Activated CD4-positive, alpha-beta T cell treated with anti-CD3 and anti-CD28 coated beads for 24 hours (primary cell): ENCODE data around the gene ENOX2.
"Not testable (repeated sequence)": the region's sequence is repeated elsewhere in the genome, so short reads cannot be mapped to it uniquely, and the experiment has no call there.

Experiments
- DNase-seq, 2 donors: peaks; one replicate each; pipeline ENCODE4 v3.0.0-alpha.2; 2020; ENCODE audit warnings: low read depth in 2 of 2

The ENOX2 gene

DNA sequence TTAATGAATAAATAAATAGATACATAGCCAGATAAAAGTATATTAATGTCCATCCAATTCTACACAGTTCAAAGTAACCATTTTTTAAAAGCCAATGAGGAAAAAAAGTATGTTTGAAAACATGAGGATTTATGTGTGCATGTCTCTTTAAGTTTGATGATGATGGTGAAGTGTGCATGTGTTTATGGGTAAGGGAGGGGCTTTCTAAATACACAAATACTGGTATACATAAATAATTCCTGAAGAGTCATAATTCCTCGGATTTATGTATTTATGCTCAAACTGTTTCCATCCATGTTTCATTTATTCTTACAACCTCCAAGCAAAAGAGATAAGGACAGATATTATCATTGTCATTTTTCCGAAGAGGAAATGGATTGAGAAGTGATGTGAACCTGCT is 75.4 kb downstream of the ENOX2 start:
- no peak for DNase-seq

DNA sequence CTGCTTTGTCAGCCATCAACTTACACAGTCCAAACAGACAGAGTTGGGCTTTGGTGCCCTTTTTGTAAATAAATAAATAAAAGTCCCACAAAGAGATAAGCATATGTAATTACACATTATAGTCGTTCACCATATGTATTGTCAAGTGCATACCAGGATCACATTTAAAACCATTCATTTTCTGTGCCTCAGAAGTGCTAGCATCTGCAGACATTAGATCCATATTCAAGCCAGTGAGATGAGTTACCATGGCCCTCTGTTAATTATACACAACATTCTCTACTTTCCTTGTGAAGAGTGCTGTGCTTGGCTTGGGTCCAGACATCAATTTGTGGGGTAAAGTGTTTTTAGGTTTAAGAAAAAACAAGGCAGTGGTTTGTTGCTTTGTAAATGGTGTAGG is 76.8 kb downstream of the ENOX2 start:
- DNase-seq = no peak

DNA sequence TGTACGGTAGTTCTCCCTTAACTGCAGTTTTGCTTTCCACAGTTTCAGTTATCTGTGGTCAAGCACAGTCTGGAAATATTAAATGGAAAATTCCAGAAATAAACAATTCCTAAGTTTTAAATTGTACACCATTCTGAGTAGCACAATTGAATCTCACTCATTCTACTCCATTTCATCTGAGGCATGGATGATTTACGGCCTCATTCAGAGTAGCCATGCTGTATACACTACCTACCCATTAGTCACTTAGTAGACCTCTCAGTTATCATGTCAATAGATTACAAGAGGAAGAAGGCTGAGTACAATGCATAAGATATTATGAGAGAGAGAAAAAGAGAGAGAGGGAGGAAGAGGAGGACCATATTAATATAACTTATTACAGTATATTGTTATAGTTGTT is 77.5 kb downstream of the ENOX2 start:
- no peak for DNase-seq

DNA sequence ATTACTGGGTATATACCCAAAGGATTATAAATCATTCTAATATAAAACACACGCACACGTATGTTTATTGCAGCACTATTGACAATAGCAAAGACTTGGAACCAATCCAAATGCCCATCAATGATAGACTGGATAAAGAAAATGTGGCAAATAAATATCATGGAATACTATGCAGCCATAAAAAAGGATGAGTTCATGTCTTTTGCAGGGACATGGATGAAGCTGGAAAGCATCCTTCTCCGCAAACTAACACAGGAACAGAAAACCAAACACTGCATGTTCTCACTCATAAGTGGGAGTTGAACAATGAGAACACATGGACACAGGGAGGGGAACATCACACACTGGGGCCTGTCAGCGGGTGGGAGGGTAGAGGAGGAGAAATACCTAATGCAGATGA is 83.6 kb downstream of the ENOX2 start:
- DNase-seq = not testable (repeated sequence)

DNA sequence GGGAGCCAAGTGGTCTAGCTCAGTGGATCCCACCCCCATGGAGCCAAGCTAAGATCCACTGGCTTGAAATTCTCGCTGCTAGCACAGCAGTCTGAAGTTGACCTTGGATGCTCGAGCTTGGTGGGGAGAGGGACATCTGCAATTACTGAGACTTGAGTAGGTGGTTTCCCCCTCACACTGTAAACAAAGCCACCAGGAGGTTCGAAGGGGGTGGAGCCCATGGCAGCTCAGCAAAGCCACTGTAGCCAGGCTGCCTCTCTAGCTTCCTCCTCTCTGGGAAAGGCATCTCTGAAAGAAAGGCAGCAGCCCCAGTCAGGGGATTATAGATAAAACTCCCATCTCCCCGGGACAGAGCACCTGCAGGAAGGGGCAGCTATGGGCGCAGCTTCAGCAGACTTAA is 89.1 kb downstream of the ENOX2 start:
- not testable (repeated sequence) for DNase-seq

DNA sequence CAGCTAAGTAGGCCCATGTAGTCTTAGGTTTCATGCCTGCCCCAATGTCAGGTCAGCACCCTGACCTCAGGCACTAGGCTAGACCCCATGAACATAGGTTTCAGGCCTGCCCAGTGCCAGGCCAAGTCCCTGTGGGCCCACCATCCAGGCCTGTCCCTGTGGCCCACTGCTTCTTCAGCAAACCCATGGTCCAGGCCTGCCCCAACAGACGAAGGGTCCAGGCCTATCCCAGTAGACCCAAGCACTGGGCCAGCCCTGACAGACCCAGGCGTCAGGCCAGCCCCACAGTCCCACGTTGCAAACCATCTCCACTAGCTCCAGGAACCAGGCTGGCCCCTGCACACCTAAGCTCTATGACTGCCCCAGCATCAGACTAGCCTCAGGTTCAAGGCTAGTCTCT is 92.4 kb downstream of the ENOX2 start:
- DNase-seq = no peak

DNA sequence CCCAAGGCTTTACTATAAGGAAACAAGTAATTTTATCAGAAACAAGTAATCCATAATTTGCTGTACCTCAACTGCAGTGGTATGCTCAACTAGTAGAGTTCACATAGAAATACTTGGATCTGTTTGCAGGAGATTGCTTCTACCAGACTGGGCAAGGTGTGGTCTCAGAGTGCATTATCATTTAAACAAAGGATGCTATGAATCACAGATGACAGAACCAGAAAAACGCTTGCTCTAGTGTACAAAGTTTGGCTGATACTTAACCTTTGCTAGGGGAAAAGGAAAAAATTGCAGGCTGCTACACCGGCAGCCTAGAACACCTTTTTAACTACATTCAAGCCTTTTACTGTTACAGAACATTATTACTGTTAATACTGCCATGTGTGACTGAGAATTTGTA is 97.1 kb downstream of the ENOX2 start:
- no peak for DNase-seq

DNA sequence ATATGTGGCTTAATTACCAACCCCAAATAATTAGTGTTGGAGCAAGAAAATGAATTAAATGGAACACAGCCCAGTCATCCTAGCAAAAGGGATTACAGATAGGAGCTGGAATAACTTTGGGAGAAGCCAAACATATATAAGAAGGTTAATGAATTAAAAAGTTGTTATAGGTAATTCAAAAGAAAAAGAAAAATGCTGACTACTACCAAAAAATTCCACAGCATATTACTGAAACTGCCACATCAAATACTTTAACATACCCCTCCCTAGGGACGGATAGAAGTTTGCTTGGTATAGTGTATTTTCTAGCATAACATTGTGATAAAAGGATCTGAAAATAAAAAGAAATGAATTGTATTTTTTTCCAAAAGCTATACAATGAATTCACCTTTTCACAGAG is 99.5 kb downstream of the ENOX2 start:
- no peak for DNase-seq

DNA sequence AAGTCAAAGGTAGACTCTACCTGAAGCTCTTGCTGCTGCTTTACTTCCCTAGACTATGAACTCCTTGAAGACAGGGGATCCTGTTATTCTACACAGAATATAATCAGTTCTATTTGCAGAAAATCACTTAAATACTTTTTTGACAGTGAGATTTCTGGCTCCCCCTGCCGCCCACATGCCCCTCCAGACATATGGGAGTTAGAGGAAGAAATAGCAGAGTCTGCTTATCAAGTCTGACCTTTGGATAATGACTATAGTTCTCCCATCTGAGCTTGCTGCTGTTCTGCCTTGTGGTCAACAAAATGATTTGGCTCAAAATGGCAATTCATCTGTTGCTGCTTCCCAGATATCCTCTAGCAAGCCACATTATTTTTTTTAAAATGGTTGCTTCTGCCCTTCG is 101.1 kb downstream of the ENOX2 start:
- DNase-seq = no peak

DNA sequence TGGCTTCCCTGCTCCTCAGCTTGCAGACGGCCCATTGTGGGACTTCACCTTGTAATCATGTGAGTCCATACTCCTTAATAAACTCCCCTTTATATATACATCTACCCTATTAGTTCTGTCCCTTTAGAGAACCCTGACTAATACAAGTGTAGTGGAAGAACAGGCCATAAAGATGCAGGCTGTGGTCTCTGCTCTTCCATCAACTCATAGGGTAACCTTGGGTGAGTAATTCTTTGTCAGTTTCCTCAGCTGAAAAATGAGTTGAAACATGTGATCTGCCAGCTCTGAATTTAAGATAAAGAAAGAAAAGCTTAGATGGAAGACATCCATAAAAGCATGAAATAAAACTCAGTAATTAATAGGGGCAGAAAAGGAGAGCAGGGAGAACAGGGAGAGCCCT is 103.6 kb downstream of the ENOX2 start:
- DNase-seq = no peak

DNA sequence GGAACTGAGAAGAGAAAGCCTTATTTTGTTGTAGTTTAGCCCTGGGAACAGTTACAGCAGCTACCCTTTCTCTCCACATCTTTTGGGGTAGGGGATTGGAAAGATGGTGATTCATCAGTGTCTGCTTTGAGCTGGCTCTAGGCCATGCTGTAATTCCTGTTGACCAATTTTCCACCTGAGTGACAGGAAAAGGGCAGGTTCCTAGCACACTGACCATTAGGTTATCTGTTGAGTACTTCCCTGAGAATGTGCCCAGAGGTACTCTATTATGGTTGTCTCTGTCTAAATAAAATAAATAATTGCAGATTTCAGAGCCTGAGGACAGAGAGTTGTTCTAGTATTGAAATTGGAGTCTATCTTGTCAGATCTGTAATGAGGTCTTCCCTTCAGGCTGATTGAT is 109.0 kb downstream of the ENOX2 start:
- DNase-seq = no peak

DNA sequence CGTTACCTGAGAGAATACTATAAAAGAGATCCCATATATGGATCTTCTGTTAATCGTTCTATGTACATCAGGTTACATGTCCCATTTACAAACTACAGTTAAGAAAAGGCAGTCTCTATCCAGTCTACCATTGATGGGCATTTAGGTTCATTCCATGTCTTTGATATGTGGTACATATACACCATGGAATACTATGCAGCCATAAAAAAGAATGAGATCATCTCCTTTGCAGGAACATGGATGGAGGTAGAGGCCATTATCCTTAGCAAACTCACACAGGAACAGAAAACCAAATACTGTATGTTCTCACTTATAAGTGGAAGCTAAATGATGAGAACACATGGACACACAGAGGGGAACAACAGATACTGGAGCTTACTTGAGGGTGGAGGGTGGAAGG is 111.1 kb downstream of the ENOX2 start:
- not testable (repeated sequence) for DNase-seq

DNA sequence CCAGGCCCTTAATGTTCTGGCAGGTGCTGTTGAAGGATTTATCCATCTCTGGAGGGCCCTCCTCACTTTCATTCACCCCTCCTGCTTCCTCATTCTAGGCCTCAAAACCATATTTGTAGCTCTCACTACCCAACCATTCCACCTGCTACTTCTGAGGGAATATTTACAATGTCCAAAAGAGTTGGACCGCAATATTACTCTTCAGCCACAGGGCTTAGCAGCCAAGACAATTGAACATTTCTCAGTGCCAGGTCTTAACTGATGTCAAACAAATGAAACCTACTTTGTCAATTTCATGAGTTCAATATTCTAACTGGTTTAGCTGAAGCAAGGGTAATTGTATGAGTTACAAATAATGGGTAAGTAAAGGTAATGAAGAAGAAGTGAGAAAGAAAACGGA is 113.2 kb downstream of the ENOX2 start:
- DNase-seq = no peak

DNA sequence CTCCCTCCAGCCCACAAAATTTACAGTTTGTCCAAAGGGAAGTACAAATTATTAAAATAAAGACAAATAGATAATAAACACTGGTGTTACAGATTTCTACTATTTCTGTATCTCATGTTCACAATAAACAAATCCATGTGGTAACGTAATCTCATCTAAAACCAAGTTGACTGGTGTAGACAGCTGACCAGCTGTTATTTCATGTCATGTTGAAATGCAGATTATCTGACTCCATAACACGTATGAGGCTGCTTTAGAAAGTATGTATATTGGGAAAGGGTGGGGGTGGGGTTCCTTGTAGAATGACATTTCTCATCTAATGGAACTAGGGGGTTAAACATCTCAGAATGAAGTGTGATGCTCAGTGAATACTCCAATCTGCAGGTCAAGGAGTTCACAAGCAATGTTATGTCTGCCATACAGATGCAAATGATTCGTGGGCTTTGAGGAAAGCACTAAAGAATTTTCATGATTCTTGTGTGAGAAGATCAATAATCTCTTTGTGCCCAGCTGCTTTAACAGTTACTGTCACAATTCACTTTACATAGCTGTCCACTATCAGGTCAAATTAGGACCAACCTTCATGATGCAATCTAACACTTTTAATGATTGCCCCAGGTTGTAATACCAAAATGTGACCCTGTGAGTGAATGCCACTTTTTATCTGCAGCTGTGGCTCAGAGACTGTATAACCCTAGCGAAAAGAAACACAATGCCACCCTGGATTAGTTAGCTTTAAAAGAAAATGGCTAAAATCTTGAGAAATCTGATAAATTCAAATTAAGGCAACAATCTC is 114.0 kb downstream of the ENOX2 start:
- no peak for DNase-seq

DNA sequence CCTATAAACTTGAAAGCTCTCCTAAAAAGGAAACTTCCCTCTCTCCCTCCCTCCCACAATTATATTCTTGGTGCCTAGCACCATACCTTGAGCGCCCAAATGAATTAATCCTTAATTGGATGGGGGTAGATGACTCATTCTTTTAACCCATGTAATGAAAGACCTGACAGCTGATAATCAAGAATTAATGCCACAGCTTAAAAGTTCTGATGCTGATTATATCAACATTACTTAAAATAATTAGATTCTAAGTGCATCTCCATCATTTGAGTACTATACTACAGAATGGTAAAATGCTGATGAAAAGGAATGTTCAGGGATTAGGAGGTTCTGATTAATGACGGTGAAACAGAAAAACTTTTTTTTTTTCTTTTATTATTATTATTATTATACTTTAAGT is 117.0 kb downstream of the ENOX2 start:
- DNase-seq = no peak

DNA sequence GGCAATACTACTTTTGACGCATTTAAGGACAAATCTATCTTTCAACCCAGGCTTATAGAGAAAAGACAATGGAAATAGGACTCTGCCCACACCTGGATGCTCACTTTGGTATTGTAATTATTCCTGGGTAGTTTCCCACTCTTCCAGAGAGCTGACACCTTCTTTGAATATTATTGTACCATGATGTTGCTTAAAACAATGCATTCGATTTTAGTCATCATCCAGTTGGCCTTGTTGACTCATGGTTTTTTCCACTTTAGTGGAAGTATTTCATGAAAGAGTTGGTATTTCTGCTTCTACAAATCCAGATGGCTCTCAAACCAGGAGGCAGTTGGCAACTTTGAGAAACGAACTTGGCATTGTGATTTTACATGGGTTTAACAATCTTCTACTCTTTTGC is 124.2 kb downstream of the ENOX2 start:
- DNase-seq = no peak

DNA sequence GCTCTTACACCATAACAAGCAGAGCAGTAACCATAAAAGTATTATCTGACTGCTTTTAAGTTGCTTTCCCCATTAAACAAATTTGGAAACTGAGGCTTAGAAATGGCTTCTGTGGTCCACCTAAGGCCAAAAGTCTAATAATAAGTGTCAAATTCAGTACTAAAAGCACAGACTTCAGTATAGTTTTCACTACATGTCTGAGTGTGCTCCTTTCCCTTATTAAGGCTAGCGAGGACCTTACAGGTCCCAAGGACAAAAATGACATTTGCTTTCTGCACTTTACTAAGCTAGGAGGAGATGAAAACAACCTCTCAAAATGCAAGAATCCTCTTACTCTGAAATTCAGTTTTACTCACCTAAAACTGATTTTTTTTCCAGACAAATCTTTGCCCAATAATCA is 127.2 kb downstream of the ENOX2 start:
- no peak for DNase-seq

DNA sequence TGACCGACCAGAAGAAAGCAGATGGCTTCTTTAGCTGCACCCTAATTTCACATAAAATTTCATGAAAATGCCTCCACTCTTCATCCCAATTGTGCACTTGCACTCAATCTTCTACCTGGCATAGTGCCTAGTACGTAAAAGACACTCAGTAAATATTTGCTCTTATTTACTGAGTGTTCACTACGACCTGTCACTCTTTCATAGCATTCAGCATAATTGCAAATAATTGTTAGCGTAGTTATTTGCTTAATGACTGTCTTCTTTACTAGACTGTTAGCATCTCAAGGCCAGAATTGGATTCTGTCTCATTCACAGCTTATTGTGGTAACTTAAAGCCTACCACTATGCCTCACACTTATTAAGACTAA is 130.2 kb downstream of the ENOX2 start:
- no peak for DNase-seq

DNA sequence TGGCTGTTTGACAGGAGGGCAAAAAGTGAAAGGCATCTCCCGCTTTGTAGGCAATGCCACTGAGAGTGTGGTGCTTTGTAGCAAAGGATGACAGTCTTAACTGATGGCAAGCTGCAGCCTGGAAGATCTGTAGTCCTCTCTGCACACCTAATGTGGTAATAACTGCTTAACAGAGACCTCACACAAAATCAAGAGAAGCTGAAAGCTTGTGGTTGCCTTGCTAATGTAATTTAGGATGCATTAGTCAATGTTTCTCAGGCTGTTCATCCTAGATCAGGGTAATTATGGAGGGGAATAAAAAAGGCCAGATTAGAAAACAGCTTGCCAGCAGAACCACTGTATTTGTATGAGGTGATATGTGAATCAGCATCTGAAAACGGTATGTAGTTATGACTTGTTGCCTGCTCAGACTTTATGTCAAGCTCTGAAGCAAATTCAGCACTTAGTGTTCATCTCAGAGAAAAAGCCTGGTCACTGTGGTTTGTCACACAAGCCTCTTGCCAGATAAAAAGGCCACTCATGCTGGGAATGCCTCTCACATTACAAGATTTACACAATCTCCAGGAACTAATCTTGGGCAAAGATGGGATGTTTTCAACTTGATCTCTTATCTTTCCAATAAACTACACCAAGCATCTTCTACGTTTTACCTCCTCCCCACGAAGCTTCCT is 130.8 kb downstream of the ENOX2 start:
- no peak for DNase-seq

DNA sequence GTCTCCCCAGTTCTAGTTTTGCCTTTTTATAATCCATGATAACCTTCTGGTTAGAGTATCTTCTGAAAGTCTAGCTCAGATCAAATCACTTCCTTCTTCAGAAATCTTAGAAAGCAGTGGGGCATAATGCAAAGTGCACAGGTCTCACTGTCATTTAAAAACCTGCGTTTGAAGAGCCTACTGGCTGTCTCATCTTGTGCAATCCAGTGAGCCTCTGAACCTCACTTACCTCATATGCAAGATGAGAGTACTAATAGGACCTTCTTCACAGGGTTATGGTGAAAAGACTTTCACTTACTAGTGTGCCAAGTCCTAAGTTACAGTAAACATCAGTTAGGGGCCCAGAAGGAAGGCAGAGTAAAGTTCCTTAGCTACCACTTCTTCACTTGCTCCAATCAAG is 131.4 kb downstream of the ENOX2 start:
- DNase-seq = no peak

DNA sequence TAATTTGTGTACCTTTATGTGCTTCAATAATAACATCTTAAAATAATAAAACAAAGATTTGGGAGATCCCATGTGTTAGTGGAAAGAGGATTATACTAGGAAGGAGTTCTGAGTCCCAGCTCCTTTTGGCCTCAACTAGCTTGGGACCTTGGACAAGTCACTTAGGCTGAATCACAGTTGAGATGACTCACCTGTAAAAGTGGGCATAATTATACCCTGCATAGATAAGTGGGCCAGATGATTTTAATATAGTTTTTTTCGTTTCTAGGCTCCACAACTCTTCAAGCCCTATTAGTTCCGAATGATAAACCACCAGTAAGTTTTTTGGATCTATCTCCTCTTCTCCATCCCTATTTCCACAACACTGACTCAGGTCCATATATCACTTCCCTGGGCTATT is 131.8 kb downstream of the ENOX2 start:
- DNase-seq = no peak

DNA sequence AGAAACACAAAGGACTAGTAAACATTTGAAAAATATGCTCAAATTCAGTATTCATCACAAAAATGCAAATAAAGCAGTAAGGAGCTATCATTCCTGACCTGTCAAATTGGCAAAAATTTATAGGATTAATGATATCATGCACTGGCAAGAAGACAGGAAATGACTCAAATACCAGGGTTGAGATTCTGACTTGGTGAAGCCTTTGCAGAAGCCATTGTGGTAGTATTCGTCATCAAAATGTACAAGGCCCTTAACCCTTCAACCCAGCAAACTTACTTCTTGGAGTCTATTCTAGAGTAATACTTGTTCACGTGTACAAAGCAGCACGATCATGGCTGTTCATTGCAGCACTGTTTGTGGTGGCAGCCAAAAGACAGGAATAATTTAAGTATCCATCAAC is 132.4 kb downstream of the ENOX2 start:
- DNase-seq = no peak

DNA sequence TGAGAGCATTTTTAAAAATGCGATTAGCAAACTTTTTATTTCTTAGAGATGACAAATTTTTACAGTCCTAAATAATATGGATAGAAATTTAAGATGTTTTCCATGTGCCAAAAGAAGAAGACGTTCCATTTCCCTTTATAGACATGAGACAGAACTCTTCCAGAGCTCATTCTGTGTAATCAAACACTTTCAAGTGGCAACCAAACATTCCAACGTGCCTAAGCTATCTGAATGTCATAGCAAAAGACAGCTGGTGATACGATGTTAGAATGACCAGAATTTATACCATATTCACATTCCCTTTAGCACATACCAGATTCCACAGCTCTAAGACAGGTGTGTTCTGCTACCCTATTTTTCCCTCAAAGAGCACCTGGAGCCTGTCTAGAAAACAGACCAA is 133.2 kb downstream of the ENOX2 start:
- DNase-seq = no peak

DNA sequence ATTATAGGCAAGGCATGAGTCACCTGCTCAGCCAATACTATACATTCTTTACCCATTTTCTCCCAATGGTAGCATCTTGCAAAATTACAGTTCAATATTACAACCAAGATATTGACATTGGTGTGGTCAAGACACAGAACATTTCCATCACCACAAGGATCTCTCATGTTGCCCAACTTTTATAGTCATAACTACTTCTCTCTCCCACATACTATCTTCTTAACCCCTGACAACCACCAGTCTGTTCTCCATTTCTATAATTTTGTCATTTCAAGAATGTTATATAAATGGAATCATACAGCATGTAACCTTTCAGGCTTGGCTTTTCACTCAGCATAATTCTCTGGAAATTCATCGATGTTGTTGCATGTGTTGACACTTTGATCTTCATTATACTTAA is 144.9 kb downstream of the ENOX2 start:
- DNase-seq = no peak
